GM12878 (cell line): ENCODE data around the gene TXLNG. TPM values are rescaled to one million over a fixed set of nuclear protein-coding genes. Genes with fewer than 3 reads are reported as not detected.

Experiments
- ATAC-seq: fragments of 200-7000 bp; cut with Tn5 transposase; 3 replicates; pipeline ENCODE4 v1.9.1; 2020; ENCODE audit warnings: mild to moderate bottlenecking, moderate library complexity
- Bru-seq: library from RNA; stranded (reverse); fragments of 400-500 nt; gene quantifications from one replicate; lab custom pipeline; 2021; lab: Mats Ljungman, UMichigan
- BruChase-seq, 2 experiments: library from RNA; stranded (reverse); fragments of 400-500 nt; gene quantifications; one replicate each; lab custom pipeline; 2021; lab: Mats Ljungman, UMichigan
- BruUV-seq: library from RNA; stranded (reverse); fragments of 400-500 nt; replicated peaks from 2 replicates; lab custom pipeline; 2021; lab: Mats Ljungman, UMichigan
- CTCF ChIA-PET: fragments of 300-600 bp; sonication (Branson Sonifier 250); formaldehyde crosslinking; extraction: SDS; loops from one replicate; lab custom pipeline; 2021; ENCODE audit warnings: inconsistent platforms; lab: Yijun Ruan, JAX
- POLR2A ChIA-PET: fragments of 350-600 bp; formaldehyde crosslinking; extraction: SDS; loops from one replicate; lab custom pipeline; 2021; ENCODE audit warnings: inconsistent platforms; lab: Charles Lee
- RAD21 ChIA-PET: fragments of 300-600 bp; sonication (Branson Sonifier 250); formaldehyde crosslinking; loops from one replicate; lab custom pipeline; 2023; ENCODE audit warnings: antibody characterized with exemption; ENCODE audit not compliant: unreplicated experiment; lab: Charles Lee
- SMC1A ChIA-PET: fragments of 300-600 bp; sonication (Branson Sonifier 250); formaldehyde crosslinking; loops from one replicate; lab custom pipeline; 2023; ENCODE audit not compliant: unreplicated experiment, uncharacterized antibody; lab: Charles Lee
- DNase-seq: peaks from one replicate; pipeline ENCODE4 v3.0.0-alpha.2; 2011; ENCODE audit warnings: low read depth, low spot score
- FAIRE-seq: peaks from 3 replicates; lab custom pipeline; 2011; peaks lifted over from hg19 to GRCh38; lab: Jason Lieb, UNC
- H2AFZ ChIP-seq: 2 replicates; pipeline ENCODE4 v1.6.0; 2011; ENCODE audit warnings: low read depth, low read length, control low read depth; ENCODE audit not compliant: control insufficient read depth
- H3K27ac ChIP-seq: 2 replicates; pipeline ENCODE4 v1.5.1; 2011; ENCODE audit warnings: control low read depth; ENCODE audit not compliant: control insufficient read depth, insufficient read depth
- H3K27me3 ChIP-seq, 2 experiments: replicated peaks in 1 of 2; 2 replicates each; pipeline versions ENCODE4 v1.6.0 to v1.6.1; 2011; ENCODE audit warnings: low read length in 1 of 2; ENCODE audit not compliant: control insufficient read depth in 2 of 2, insufficient read depth in 2 of 2
- H3K36me3 ChIP-seq, 2 experiments: 2 replicates each; pipeline ENCODE4 v1.5.1; 2011; ENCODE audit warnings: low read length in 1 of 2; ENCODE audit not compliant: control insufficient read depth in 2 of 2, insufficient read depth in 2 of 2
- H3K4me1 ChIP-seq: 2 replicates; pipeline ENCODE4 v1.6.1; 2011; ENCODE audit warnings: mild to moderate bottlenecking, low read length, moderate library complexity, mixed read lengths; ENCODE audit not compliant: control insufficient read depth, insufficient read depth
- H3K4me2 ChIP-seq: 2 replicates; pipeline ENCODE4 v1.6.0; 2011; ENCODE audit warnings: control low read depth; ENCODE audit not compliant: control insufficient read depth, insufficient read depth
- H3K4me3 ChIP-seq: fragments of 200-600 bp; sonication (generic); 2 replicates; pipeline ENCODE4 v1.5.1; 2016
- H3K79me2 ChIP-seq: 2 replicates; pipeline ENCODE4 v1.6.0; 2011; ENCODE audit warnings: low read length; ENCODE audit not compliant: control insufficient read depth, insufficient read depth
- H3K9ac ChIP-seq: 2 replicates; pipeline ENCODE4 v1.8.0; 2011; ENCODE audit warnings: low read length, control low read depth, mixed read lengths; ENCODE audit not compliant: control insufficient read depth, insufficient read depth
- H3K9me3 ChIP-seq: replicated peaks from 3 replicates; pipeline ENCODE4 v1.5.1; 2011; ENCODE audit warnings: mild to moderate bottlenecking, low read length; ENCODE audit not compliant: control insufficient read depth, insufficient read depth
- H4K20me1 ChIP-seq: 2 replicates; pipeline ENCODE4 v1.6.0; 2011; ENCODE audit not compliant: control insufficient read depth, insufficient read depth
- ATF3 ChIP-seq: IDR thresholded peaks from 2 replicates; pipeline ENCODE4 v1.6.1; 2011; ENCODE audit warnings: low read depth, mild to moderate bottlenecking, low read length, moderate library complexity, borderline replicate concordance; ENCODE audit errors: extremely low read depth
- BRCA1 ChIP-seq: IDR thresholded peaks from 2 replicates; pipeline ENCODE4 v1.6.1; 2011; ENCODE audit warnings: low read depth, low read length, improper control_type of control experiment
- EGR1 ChIP-seq, 2 experiments: IDR thresholded peaks; 1 replicate in 1 of 2; 2 replicates in 1 of 2; pipeline ENCODE4 v1.6.1; 2011 to 2012; ENCODE audit warnings: low read depth in 2 of 2, low read length in 2 of 2, borderline replicate concordance in 1 of 2, mild to moderate bottlenecking in 1 of 2, moderate library complexity in 1 of 2
- NFIC ChIP-seq: IDR thresholded peaks from 2 replicates; pipeline ENCODE4 v1.6.1; 2012; ENCODE audit warnings: low read depth, mild to moderate bottlenecking, inconsistent platforms, low read length, moderate library complexity
- NR2C2 ChIP-seq: IDR thresholded peaks from 2 replicates; pipeline ENCODE4 v1.6.1; 2011; ENCODE audit warnings: borderline replicate concordance, low read depth; ENCODE audit not compliant: control insufficient read depth, insufficient read length
- SMAD5 ChIP-seq: IDR thresholded peaks from 2 replicates; pipeline ENCODE4 v1.6.1; 2016; ENCODE audit warnings: antibody characterized with exemption, low read depth
- SP1 ChIP-seq: IDR thresholded peaks from one replicate; pipeline ENCODE4 v1.6.1; 2011; ENCODE audit warnings: low read depth, low read length
- TCF7 ChIP-seq: IDR thresholded peaks from 2 replicates; pipeline ENCODE4 v1.6.1; 2014; ENCODE audit warnings: antibody characterized with exemption, borderline replicate concordance
- ZBTB11 ChIP-seq: fragments of 450-650 bp; formaldehyde crosslinking; IDR thresholded peaks from 2 replicates; pipeline ENCODE4 v1.5.0; 2022; ENCODE audit warnings: mild to moderate bottlenecking, missing genetic modification characterization
- WGBS: methylation state at CpG from one replicate; pipeline ENCODE4 v1.1.6; 2016; ENCODE audit warnings: low lambda C conversion rate; ENCODE audit not compliant: insufficient replicate concordance, insufficient coverage; ENCODE audit errors: missing lambda C conversion rate; 5-methylcytosine and 5-hydroxymethylcytosine counted together
- in situ Hi-C: fragments of 300-500 bp; cut with MboI; formaldehyde crosslinking; loops from 9 replicates; pipeline ENCODE4 v1.14.3; 2018; ENCODE audit warnings: mixed read lengths
- intact Hi-C: fragments of 100-400 bp; cut with micrococcal nuclease; formaldehyde crosslinking; loops from one replicate; pipeline ENCODE4 v1.14.2; 2022; ENCODE audit not compliant: unreplicated experiment
- long read RNA-seq, 2 experiments: library from polyadenylated mRNA; unstranded; transcript quantifications; one replicate each; pipeline ENCODE4 v2.0.0, GENCODE V29; 2019 to 2020
- polyA minus RNA-seq, 3 experiments: library from RNA; depleted of rRNA, polyadenylated mRNA; stranded (reverse); fragments of >200 nt; gene quantifications; 2 replicates each; pipeline ENCODE4 v1.2.3, GENCODE V29; 2011
- polyA plus RNA-seq, 11 experiments: library from polyadenylated mRNA; depleted of rRNA in 4 of 11; unstranded in 6 of 11; stranded (reverse) in 5 of 11; fragments of >200 nt; fragmentation: Nextera tagmentation in 4 of 11; fragmentation: Illumina TruSeq in 1 of 11; extraction: Ambion mirVana in 4 of 11; extraction: Trizol in 1 of 11; gene quantifications; 1 replicate in 1 of 11; 2 replicates in 10 of 11; pipeline versions ENCODE4 v1.2.1 to v1.2.3, GENCODE V29; 2011 to 2016; ENCODE audit warnings: inconsistent platforms in 2 of 11, missing spikeins in 2 of 11, low read depth in 1 of 11
- total RNA-seq, 4 experiments: library from RNA; depleted of rRNA in 3 of 4; stranded (reverse); fragments of >200 nt in 3 of 4; fragmentation: Illumina TruSeq in 1 of 4; extraction: Trizol in 1 of 4; gene quantifications; 2 replicates each; pipeline versions ENCODE4 v1.2.1 to v1.2.3, GENCODE V29; 2013 to 2021
- TF ChIP-seq, protein P1 (sequence below): IDR thresholded peaks from 2 replicates; pipeline ENCODE4 v1.6.1; 2012; ENCODE audit warnings: low read depth, low read length, improper control_type of control experiment
- TF ChIP-seq, protein P2 (sequence below): IDR thresholded peaks from 2 replicates; pipeline ENCODE4 v1.6.1; 2011; ENCODE audit warnings: borderline replicate concordance, low read depth, mild to moderate bottlenecking, moderate library complexity, mixed read lengths, low read length; ENCODE audit not compliant: insufficient read depth; ENCODE audit errors: extremely low read length

TXLNG gene
- total RNA-seq (2013; cell fraction: nucleolus; rRNA removed), result 23.7 and 24.1 TPM in 2 replicates
- total RNA-seq (2014; rRNA removed), result 18.9 and 20.5 TPM in 2 replicates
- 27.5 and 29.5 TPM in 2 replicates for total RNA-seq (2014; rRNA removed; fragmentation: Illumina TruSeq; extraction: Trizol)
- 19.7 and 20.1 TPM in 2 replicates for total RNA-seq (2021)
- 9.9 TPM for polyA plus RNA-seq (2011; ENCODE audit: low read depth)
- polyA plus RNA-seq (2011; rRNA removed), result 40.7 and 46.2 TPM in 2 replicates
- polyA plus RNA-seq (2011; cell fraction: cytosol; rRNA removed), result 16.9 and 20.0 TPM in 2 replicates
- 35.0 and 35.4 TPM in 2 replicates for polyA plus RNA-seq (2011; cell fraction: nucleus; rRNA removed)
- polyA plus RNA-seq (2012), result 13.8 and 14.7 TPM in 2 replicates
- 33.4 and 40.9 TPM in 2 replicates for polyA plus RNA-seq (2014; fragmentation: Illumina TruSeq; extraction: Trizol)
- polyA plus RNA-seq (2014; fragmentation: Nextera tagmentation; extraction: Ambion mirVana), result 10 to 100 TPM in 1 of 2 experiments, 1 to 10 TPM in 1; 9.9 to 13.2 TPM
- polyA plus RNA-seq (2014; rRNA removed), result 20.9 and 25.6 TPM in 2 replicates
- polyA plus RNA-seq (2016; fragmentation: Nextera tagmentation; extraction: Ambion mirVana), result 10 to 100 TPM; 17.6 to 17.8 TPM
- 13.5 and 17.5 TPM in 2 replicates for polyA minus RNA-seq (2011; rRNA and poly(A)+ RNA removed)
- polyA minus RNA-seq (2011; cell fraction: cytosol; rRNA and poly(A)+ RNA removed), result 6.8 and 9.8 TPM in 2 replicates
- 6.2 and 9.4 TPM in 2 replicates for polyA minus RNA-seq (2011; cell fraction: nucleus; rRNA and poly(A)+ RNA removed)
- percentile 81 among the genes with signal in this experiment for Bru-seq, nascent RNA
- percentile 79 among the genes with signal in this experiment for BruChase-seq, experiment 1, labeled RNA remaining after a 6-hour chase
- percentile 85 among the genes with signal in this experiment for BruChase-seq, experiment 2, labeled RNA remaining after a 2-hour chase
- long read RNA-seq, experiment 1, full-length matches to known transcripts, result 5 of 25 reads
- long read RNA-seq, experiment 1, partial matches to known transcripts, result 15 of 25 reads
- long read RNA-seq, experiment 1, other reads (novel, unspliced or antisense), result 5 of 25 reads
- long read RNA-seq, experiment 2, full-length matches to known transcripts, result 33 of 148 reads
- long read RNA-seq, experiment 2, partial matches to known transcripts, result 97 of 148 reads
- long read RNA-seq, experiment 2, other reads (novel, unspliced or antisense), result 18 of 148 reads

- Histone ChIP-seq H3K27me3 (no peaks in the 10 kb centered on the region), H3K4me1 (no peaks in the 10 kb centered on the region), H3K4me3 (peak within 1 kb of the TSS; percentile 75), H3K9ac (peak within 1 kb of the TSS; percentile 74), H4K20me1 (no peaks in the 10 kb centered on the region), H3K9me3 (no peaks in the 10 kb centered on the region), H3K36me3 (no peaks in the 10 kb centered on the region), H3K4me2 (peak within 1 kb of the TSS; percentile 92), H2AFZ (peak within 1 kb of the TSS; percentile 100), H3K27ac (peak within 1 kb of the TSS; percentile 73), H3K79me2 (peaks cover 36% of the 10 kb centered on the region)
- ChIA-PET RAD21 (no interaction called here), SMC1A (interaction anchor here (0.6 to 0.8 kb wide), 3 partner anchors 16 to 66 kb away, joined by 3 read pairs; partner anchors contain the start of gene SYAP1), CTCF (interaction anchor here (0.8 to 1.2 kb wide), 2 partner anchors 40 to 107 kb away, joined by 3 read pairs; no protein-coding TSS in a partner anchor), POLR2A (interaction anchor here (1.5 kb wide), 1 partner anchor 63 kb away, joined by 4 read pairs; no protein-coding TSS in a partner anchor)
- in situ Hi-C loops, result no loop called here
- FAIRE-seq (peak; percentile 98), ATAC-seq (peak; percentile 98), DNase-seq (peak; percentile 99)
- intact Hi-C loops, result loop anchor here (2.0 to 5.0 kb wide), 2 partner anchors 67 to 86 kb away; partner anchors contain the start of genes RBBP7 and SYAP1
- WGBS, result 1% methylated on average over 57 of the region's 59 CpGs
- BruUV-seq, result no TSS peak
- TF ChIP-seq TCF7, result no peak
- TF ChIP-seq NR2C2, result no peak
- TF ChIP-seq BRCA1, result no peak
- peak; percentile 71; the same call in 1 of the 2 replicates for TF ChIP-seq SMAD5
- TF ChIP-seq NFIC, result no peak
- TF ChIP-seq ZBTB11, result no peak
- TF ChIP-seq, protein P1, sequence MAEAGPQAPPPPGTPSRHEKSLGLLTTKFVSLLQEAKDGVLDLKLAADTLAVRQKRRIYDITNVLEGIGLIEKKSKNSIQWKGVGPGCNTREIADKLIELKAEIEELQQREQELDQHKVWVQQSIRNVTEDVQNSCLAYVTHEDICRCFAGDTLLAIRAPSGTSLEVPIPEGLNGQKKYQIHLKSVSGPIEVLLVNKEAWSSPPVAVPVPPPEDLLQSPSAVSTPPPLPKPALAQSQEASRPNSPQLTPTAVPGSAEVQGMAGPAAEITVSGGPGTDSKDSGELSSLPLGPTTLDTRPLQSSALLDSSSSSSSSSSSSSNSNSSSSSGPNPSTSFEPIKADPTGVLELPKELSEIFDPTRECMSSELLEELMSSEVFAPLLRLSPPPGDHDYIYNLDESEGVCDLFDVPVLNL, result no peak
- TF ChIP-seq EGR1 (IDR thresholded peaks at IDR 0.05; ENCODE audit: borderline replicate concordance in 1 of 2, low read depth in 2 of 2, low read length in 2 of 2), result 0 out of 3 replicates have a peak, but pooled peaks of 1 of the 2 experiments have one; percentile 26
- TF ChIP-seq ATF3, result peak; percentile 66; the same call in 1 of the 2 replicates
- TF ChIP-seq SP1, result peak; percentile 57
- TF ChIP-seq, protein P2, sequence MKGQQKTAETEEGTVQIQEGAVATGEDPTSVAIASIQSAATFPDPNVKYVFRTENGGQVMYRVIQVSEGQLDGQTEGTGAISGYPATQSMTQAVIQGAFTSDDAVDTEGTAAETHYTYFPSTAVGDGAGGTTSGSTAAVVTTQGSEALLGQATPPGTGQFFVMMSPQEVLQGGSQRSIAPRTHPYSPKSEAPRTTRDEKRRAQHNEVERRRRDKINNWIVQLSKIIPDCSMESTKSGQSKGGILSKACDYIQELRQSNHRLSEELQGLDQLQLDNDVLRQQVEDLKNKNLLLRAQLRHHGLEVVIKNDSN, result peak; percentile 95
These were observed at the start of gene TXLNG for GRCh38 chrX:16786139-16786790. Gene TXLNG, plus strand, starts transcription at chrX:16786466. Its CDS starts 22 bp downstream, at chrX:16786488.
